Ovary (tissue), 9 donors: ENCODE measurements around the gene OR2H2. TPM values are rescaled to one million over a fixed set of nuclear protein-coding genes. Genes with fewer than 3 reads are reported as not detected.

Experiments used
- DNase-seq, 5 donors: peaks; one replicate each; pipeline ENCODE4 v3.0.0-alpha.2; 2019 to 2020
- H3K27ac ChIP-seq, 2 donors: fragments of 200-600 bp; one replicate each; pipeline versions ENCODE4 v1.5.1 to v1.8.0; 2019 to 2022
- H3K27me3 ChIP-seq: fragments of 200-600 bp; one replicate; pipeline ENCODE4 v1.8.0; 2022
- H3K36me3 ChIP-seq: fragments of 200-600 bp; sonication (generic); one replicate; pipeline ENCODE4 v1.5.1; 2019
- H3K4me1 ChIP-seq: one replicate; pipeline ENCODE4 v1.8.1; 2013; ENCODE audit warnings: mild to moderate bottlenecking, moderate library complexity; ENCODE audit not compliant: insufficient read depth
- H3K4me3 ChIP-seq: fragments of 200-600 bp; sonication (generic); one replicate; pipeline ENCODE4 v1.5.1; 2017
- H3K9me3 ChIP-seq, 2 donors: fragments of 200-600 bp in 1 of 2; sonication (generic) in 1 of 2; one replicate each; pipeline versions ENCODE4 v1.5.1 to v1.8.1; 2013 to 2019; ENCODE audit warnings: mild to moderate bottlenecking in 1 of 2, moderate library complexity in 1 of 2
- EP300 ChIP-seq: sonication (generic); formaldehyde crosslinking; IDR thresholded peaks from one replicate; pipeline ENCODE4 v1.6.1; 2017; ENCODE audit warnings: antibody characterized with exemption
- POLR2A ChIP-seq: fragments of 450-650 bp; IDR thresholded peaks from one replicate; pipeline ENCODE4 v1.6.1; 2017; ENCODE audit warnings: antibody characterized with exemption, mild to moderate bottlenecking, moderate library complexity
- WGBS, 3 donors: extraction: QIAGEN DNeasy Blood & Tissue Kit in 1 of 3; methylation state at CpG; one replicate each; pipeline versions ENCODE4 v1.1.5 to v1.1.7; 2013 to 2017; 5-methylcytosine and 5-hydroxymethylcytosine counted together
- intact Hi-C, 4 donors: fragments of 100-400 bp; cut with DNase I; formaldehyde crosslinking; loops; one replicate each; pipeline versions ENCODE4 v1.11.0 to v1.15.1; 2022 to 2023
- polyA plus RNA-seq, 2 donors: library from polyadenylated mRNA; stranded (reverse); fragments of 200-250 nt in 1 of 2; fragments of 350-450 nt in 1 of 2; fragmentation: Illumina TruSeq in 1 of 2; extraction: RNeasy Lipid Tissue Mini Kit (QIAGEN cat#74804) in 1 of 2; gene quantifications; one replicate each; pipeline ENCODE4 v1.2.3, GENCODE V29; 2013 to 2014
- total RNA-seq, 7 donors: library from RNA; depleted of rRNA in 2 of 7; stranded (reverse); fragments of >200 nt in 2 of 7; fragmentation: NEBNext Ultra II Directional in 3 of 7; extraction: Animal tissue kit (Norgen Biotek cat#: 25700) in 3 of 7; gene quantifications; one replicate each; pipeline versions ENCODE4 v1.1.0 to v1.2.4, GENCODE V29; 2016 to 2023
- TF ChIP-seq, protein P1 (sequence below), 3 donors: fragments of 450-650 bp in 2 of 3; fragments of 200-600 bp in 1 of 3; IDR thresholded peaks; one replicate each; pipeline versions ENCODE4 v1.5.1 to v1.8.0; 2016 to 2022; ENCODE audit warnings: antibody characterized with exemption in 3 of 3, mild to moderate bottlenecking in 1 of 3
- donor health status: DM: no; HTN: no; CAD: no; lungs with moderate emphysema.
- donor health status: DM: no; HTN: no; CAD: no.
- donor health status: Bipolar disorder and iron deficiency.
- donor health status: DM: yes; HTN: yes; CAD: no.
- donor health status: DM: no; HTN: no; CAD: no.
- donor health status: DM: yes; HTN: yes; CAD: no.

The OR2H2 gene
- total and polyA plus RNA-seq, 9 donors = not detected

DNA sequence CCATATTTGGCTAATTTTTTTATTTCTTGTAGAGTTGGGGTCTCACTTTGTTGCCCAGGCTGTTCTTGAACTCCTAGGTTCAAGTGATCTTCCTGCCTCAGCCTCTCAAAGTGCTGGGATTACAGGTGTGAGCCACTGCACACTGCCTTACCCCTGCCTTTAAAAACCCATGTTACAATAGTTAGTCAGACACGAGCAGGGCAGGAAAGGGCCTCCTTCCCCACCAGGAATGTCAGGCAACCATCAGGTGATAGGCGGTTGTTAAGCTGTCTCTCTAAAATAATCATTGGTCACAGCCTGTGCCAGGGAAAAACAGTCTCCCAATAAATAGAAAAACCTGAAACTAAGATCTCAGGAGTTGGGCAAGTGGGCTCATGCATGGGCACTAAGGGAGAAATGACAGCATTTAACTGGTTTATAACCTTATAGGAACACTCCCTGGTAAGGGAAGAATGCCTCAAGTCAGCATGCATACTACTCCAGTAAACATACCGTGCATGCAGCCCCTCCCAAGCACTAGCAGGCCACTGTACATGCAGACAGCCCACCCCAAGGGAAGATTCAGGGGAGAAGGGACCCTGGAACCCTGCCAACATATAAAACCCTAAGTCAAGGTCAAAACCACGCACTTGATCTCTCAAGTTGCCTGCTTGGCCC lies 8.4 kb downstream of the OR2H2 start:
- Histone ChIP-seq H3K4me3 (no peak overlapping the region), H3K27ac (no peak overlapping the region), H3K4me1 (peaks cover 2% of the 10 kb centered on the region), H3K27me3 (no peaks in the 10 kb centered on the region), H3K9me3 (no peaks in the 10 kb centered on the region), H3K36me3 (no peaks in the 10 kb centered on the region)
- TF ChIP-seq POLR2A (no peak), EP300 (no peak)
- TF ChIP-seq, protein P1, sequence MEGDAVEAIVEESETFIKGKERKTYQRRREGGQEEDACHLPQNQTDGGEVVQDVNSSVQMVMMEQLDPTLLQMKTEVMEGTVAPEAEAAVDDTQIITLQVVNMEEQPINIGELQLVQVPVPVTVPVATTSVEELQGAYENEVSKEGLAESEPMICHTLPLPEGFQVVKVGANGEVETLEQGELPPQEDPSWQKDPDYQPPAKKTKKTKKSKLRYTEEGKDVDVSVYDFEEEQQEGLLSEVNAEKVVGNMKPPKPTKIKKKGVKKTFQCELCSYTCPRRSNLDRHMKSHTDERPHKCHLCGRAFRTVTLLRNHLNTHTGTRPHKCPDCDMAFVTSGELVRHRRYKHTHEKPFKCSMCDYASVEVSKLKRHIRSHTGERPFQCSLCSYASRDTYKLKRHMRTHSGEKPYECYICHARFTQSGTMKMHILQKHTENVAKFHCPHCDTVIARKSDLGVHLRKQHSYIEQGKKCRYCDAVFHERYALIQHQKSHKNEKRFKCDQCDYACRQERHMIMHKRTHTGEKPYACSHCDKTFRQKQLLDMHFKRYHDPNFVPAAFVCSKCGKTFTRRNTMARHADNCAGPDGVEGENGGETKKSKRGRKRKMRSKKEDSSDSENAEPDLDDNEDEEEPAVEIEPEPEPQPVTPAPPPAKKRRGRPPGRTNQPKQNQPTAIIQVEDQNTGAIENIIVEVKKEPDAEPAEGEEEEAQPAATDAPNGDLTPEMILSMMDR (IDR thresholded peaks at IDR 0.05) = no peak
- DNase-seq = peak in 1 of 5 donors; percentile 34
- intact Hi-C loops = no loop called here
- 13 to 19% (median 15%) methylated on average over 4 of the region's 4 CpGs for WGBS, 3 donors

DNA sequence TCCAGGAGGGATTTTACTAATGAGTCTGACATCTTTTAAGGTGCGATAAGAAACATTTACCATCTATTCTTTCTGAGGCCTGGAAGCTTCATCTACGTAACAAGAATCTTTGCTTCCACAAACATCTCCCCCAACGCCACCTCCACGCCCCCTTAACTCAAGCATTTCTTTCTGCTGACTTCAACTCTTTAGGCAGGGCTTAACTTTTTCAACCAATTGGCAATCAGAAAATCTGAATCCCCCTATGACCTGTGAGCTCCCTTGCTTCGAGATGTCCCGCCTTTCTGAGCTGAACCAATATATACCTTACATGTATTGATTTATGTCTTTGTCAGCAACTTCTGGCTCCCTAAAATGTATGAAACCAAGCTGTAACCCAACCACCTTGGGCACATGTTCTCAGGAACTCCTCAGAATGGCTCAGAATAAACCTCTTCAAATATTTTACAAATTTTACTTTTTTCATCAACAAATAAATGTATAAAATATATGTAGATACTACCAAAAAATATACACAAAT lies 11.5 kb downstream of the OR2H2 start:
- H3K27ac ChIP-seq = no peak overlapping the region
- no peaks in the 10 kb centered on the region for H3K27me3 ChIP-seq
- H3K36me3 ChIP-seq = no peaks in the 10 kb centered on the region
- no peaks in the 10 kb centered on the region for H3K9me3 ChIP-seq
- no peak overlapping the region for H3K4me3 ChIP-seq
- intact Hi-C loops = no loop called here
- DNase-seq = no peak
- TF ChIP-seq, protein P1 (IDR thresholded peaks at IDR 0.05) = no peak
- TF ChIP-seq EP300 (no peak), POLR2A (no peak)
- H3K4me1 ChIP-seq = peaks cover 2% of the 10 kb centered on the region
- 63 to 68% (median 65%) methylated on average over 6 of the region's 6 CpGs for WGBS, 3 donors

DNA sequence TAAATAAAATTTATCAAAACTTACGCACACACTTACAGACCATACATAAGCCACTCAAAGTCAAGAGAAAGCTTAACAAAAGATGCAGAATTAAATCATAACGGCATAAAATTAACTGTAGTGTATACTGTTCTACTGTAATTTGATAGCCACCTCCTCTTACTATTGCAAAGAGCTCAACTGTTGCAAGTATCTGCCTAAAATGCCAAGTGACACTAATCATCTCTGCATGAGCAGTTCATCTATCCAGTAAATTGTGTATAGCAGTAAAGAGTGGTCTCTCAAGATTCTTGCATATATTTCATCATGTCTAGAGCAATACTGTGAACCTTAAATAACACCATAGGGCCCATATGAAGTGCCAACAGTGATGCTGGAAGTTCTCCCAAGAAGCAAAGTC lies 12.3 kb downstream of the OR2H2 start:
- Histone ChIP-seq H3K4me3 (no peak overlapping the region), H3K27me3 (no peaks in the 10 kb centered on the region), H3K4me1 (peaks cover 2% of the 10 kb centered on the region), H3K27ac (no peak overlapping the region), H3K9me3 (no peaks in the 10 kb centered on the region), H3K36me3 (no peaks in the 10 kb centered on the region)
- WGBS, 3 donors = 60 to 74% (median 71%) methylated on average over 2 of the region's 2 CpGs
- TF ChIP-seq POLR2A (no peak), EP300 (no peak)
- TF ChIP-seq, protein P1 (IDR thresholded peaks at IDR 0.05) = no peak
- no peak for DNase-seq
- intact Hi-C loops = no loop called here

- Histone ChIP-seq H3K9me3 (no peaks in the 10 kb centered on the region), H3K36me3 (no peaks in the 10 kb centered on the region), H3K4me1 (peaks cover 2% of the 10 kb centered on the region), H3K27me3 (no peaks in the 10 kb centered on the region), H3K27ac (no peak overlapping the region), H3K4me3 (no peak overlapping the region)
- intact Hi-C loops = no loop called here
- 21 to 36% (median 30%) methylated on average over 2 of the region's 2 CpGs for WGBS, 3 donors
- no peak for DNase-seq
- TF ChIP-seq POLR2A (no peak), EP300 (no peak)
- TF ChIP-seq, protein P1 (IDR thresholded peaks at IDR 0.05) = no peak
Observed at GRCh38 chr6:29598172-29598747, 13.3 kb downstream of the OR2H2 start.
